HG03139 (cell line): ENCODE measurements around the gene ACTR3.
A peak's percentile ranks its signal among the peaks of the same experiment; 100 is the strongest.

Experiments
- ATAC-seq: cut with Tn5 transposase; IDR thresholded peaks from one replicate; pipeline ENCODE4 v1.9.1; 2021; ENCODE audit not compliant: unreplicated experiment

Gene ACTR3

GRCh38 chr2:113964436-113964835 lies 74.5 kb downstream of the ACTR3 start:
- no peak for ATAC-seq

- no peak for ATAC-seq
Measured at GRCh38 chr2:113965228-113965627, 75.3 kb downstream of the ACTR3 start.

- ATAC-seq, result peak; percentile 73
Measured at GRCh38 chr2:113965644-113966043, 75.8 kb downstream of the ACTR3 start.

GRCh38 chr2:113966171-113966570 lies 76.3 kb downstream of the ACTR3 start:
- ATAC-seq, result no peak

GRCh38 chr2:113966832-113967231 lies 76.9 kb downstream of the ACTR3 start:
- peak; percentile 64 for ATAC-seq

- ATAC-seq, result no peak
Measured at GRCh38 chr2:113967272-113967671, 77.4 kb downstream of the ACTR3 start.

- no peak for ATAC-seq
Measured at GRCh38 chr2:113972766-113973165, 82.9 kb downstream of the ACTR3 start.

- ATAC-seq, result no peak
Measured at GRCh38 chr2:113973810-113974209, 83.9 kb downstream of the ACTR3 start.

GRCh38 chr2:113974727-113975126 lies 84.8 kb downstream of the ACTR3 start:
- no peak for ATAC-seq

GRCh38 chr2:113976277-113976928 lies 86.5 kb downstream of the ACTR3 start:
- no peak for ATAC-seq

GRCh38 chr2:113977060-113977659 lies 87.3 kb downstream of the ACTR3 start:
- ATAC-seq, result no peak

- ATAC-seq, result no peak
Measured at GRCh38 chr2:113977660-113978523, 88.0 kb downstream of the ACTR3 start.

GRCh38 chr2:113978524-113979190 lies 88.8 kb downstream of the ACTR3 start:
- no peak for ATAC-seq

- ATAC-seq, result no peak
Measured at GRCh38 chr2:113979191-113980128, 89.6 kb downstream of the ACTR3 start.

- no peak for ATAC-seq
Measured at GRCh38 chr2:113980946-113981345, 91.1 kb downstream of the ACTR3 start.

GRCh38 chr2:113981404-113982134 lies 91.7 kb downstream of the ACTR3 start:
- ATAC-seq, result no peak

GRCh38 chr2:113985554-113986397 lies 95.9 kb downstream of the ACTR3 start:
- no peak for ATAC-seq

- ATAC-seq, result no peak
Measured at GRCh38 chr2:113986762-113987290, 96.9 kb downstream of the ACTR3 start.
